HEK293 (cell line): ENCODE measurements around the gene DAAM1.

Experiments
- CTCF ChIA-PET: fragments of 350-600 bp; formaldehyde crosslinking; extraction: SDS; loops from one replicate; lab custom pipeline; 2021; ENCODE audit warnings: antibody characterized with exemption; lab: Yijun Ruan, JAX
- POLR2A ChIA-PET: fragments of 300-600 bp; formaldehyde crosslinking; extraction: SDS; loops from one replicate; lab custom pipeline; 2020; ENCODE audit warnings: antibody characterized with exemption, inconsistent platforms; lab: Yijun Ruan, JAX
- H3K27ac ChIP-seq: fragments of 200-500 bp; sonication (Bioruptor generic); 2 replicates; pipeline ENCODE4 v1.5.1; 2014; ENCODE audit warnings: low read depth, low read length, control low read depth, inconsistent platforms; ENCODE audit errors: extremely low read depth
- H3K36me3 ChIP-seq, 2 experiments: fragments of 200-500 bp in 1 of 2; sonication (Bioruptor generic) in 1 of 2; 1 replicate in 1 of 2; 2 replicates in 1 of 2; pipeline ENCODE4 v1.5.1; 2014 to 2017; ENCODE audit warnings: inconsistent platforms in 2 of 2, low read length in 2 of 2; ENCODE audit not compliant: control insufficient read depth in 2 of 2, insufficient read depth in 1 of 2
- H3K4me1 ChIP-seq: fragments of 200-500 bp; sonication (Bioruptor generic); 2 replicates; pipeline ENCODE4 v1.5.1; 2014; ENCODE audit warnings: mild to moderate bottlenecking, low read length, inconsistent platforms; ENCODE audit not compliant: control insufficient read depth, insufficient read depth
- H3K4me3 ChIP-seq: 2 replicates; pipeline ENCODE4 v1.5.1; 2011; ENCODE audit warnings: low read depth, mild to moderate bottlenecking, control low read depth, low read length, moderate library complexity
- H3K9me3 ChIP-seq: fragments of 200-500 bp; sonication (Bioruptor generic); 2 replicates; pipeline ENCODE4 v1.5.1; 2014; ENCODE audit warnings: low read depth, low read length, inconsistent platforms; ENCODE audit not compliant: control insufficient read depth, insufficient read depth
- BCL11A ChIP-seq: fragments of 450-650 bp; formaldehyde crosslinking; IDR thresholded peaks from 2 replicates; pipeline ENCODE4 v1.5.1; 2016; ENCODE audit warnings: low read depth, missing biosample characterization, missing genetic modification characterization
- HOXC10 ChIP-seq: sonication (generic); formaldehyde crosslinking; IDR thresholded peaks from 2 replicates; pipeline ENCODE4 v1.8.1; 2023; ENCODE audit warnings: mild to moderate bottlenecking, missing genetic modification reagents
- KLF9 ChIP-seq: fragments of 450-650 bp; formaldehyde crosslinking; IDR thresholded peaks from 2 replicates; pipeline ENCODE4 v1.5.1; 2016; ENCODE audit warnings: missing biosample characterization, missing genetic modification characterization, low read depth
- SETDB1 ChIP-seq: IDR thresholded peaks from one replicate; pipeline ENCODE4 v1.6.1; 2017; ENCODE audit warnings: mild to moderate bottlenecking, low read length, moderate library complexity, mixed read lengths; ENCODE audit not compliant: insufficient read length
- SP7 ChIP-seq: fragments of 450-650 bp; formaldehyde crosslinking; IDR thresholded peaks from 2 replicates; pipeline ENCODE4 v1.5.1; 2016; ENCODE audit warnings: missing biosample characterization, missing genetic modification characterization
- ZBTB44 ChIP-seq: fragments of 450-650 bp; IDR thresholded peaks from 2 replicates; pipeline ENCODE4 v1.5.1; 2018; ENCODE audit warnings: missing biosample characterization, mild to moderate bottlenecking, missing genetic modification characterization
- ZIC2 ChIP-seq: fragments of 450-650 bp; formaldehyde crosslinking; IDR thresholded peaks from 2 replicates; pipeline ENCODE4 v1.5.1; 2016; ENCODE audit warnings: missing biosample characterization, missing genetic modification characterization
- ZNF239 ChIP-seq: fragments of 450-650 bp; formaldehyde crosslinking; IDR thresholded peaks from 2 replicates; pipeline ENCODE4 v1.5.1; 2016; ENCODE audit warnings: missing biosample characterization, missing genetic modification characterization
- ZNF529 ChIP-seq: fragments of 450-650 bp; formaldehyde crosslinking; IDR thresholded peaks from 2 replicates; pipeline ENCODE4 v1.5.1; 2017; ENCODE audit warnings: missing genetic modification characterization, missing biosample characterization; ENCODE audit not compliant: insufficient replicate concordance
- ZNF548 ChIP-seq: fragments of 450-650 bp; formaldehyde crosslinking; IDR thresholded peaks from 2 replicates; pipeline ENCODE4 v1.5.1; 2016; ENCODE audit warnings: missing biosample characterization, missing genetic modification characterization
- ZNF658 ChIP-seq: fragments of 450-650 bp; formaldehyde crosslinking; IDR thresholded peaks from 2 replicates; pipeline ENCODE4; 2016; ENCODE audit warnings: missing biosample characterization, missing genetic modification characterization
- ZNF701 ChIP-seq: fragments of 450-650 bp; formaldehyde crosslinking; IDR thresholded peaks from 2 replicates; pipeline ENCODE4 v1.5.1; 2016; ENCODE audit warnings: missing biosample characterization, missing genetic modification characterization
- ZNF76 ChIP-seq: fragments of 450-650 bp; formaldehyde crosslinking; IDR thresholded peaks from 2 replicates; pipeline ENCODE4; 2016; ENCODE audit warnings: low read depth, missing biosample characterization, missing genetic modification characterization, borderline replicate concordance
- ZNF776 ChIP-seq: fragments of 450-650 bp; formaldehyde crosslinking; IDR thresholded peaks from 2 replicates; pipeline ENCODE4 v1.5.0; 2017; ENCODE audit warnings: missing biosample characterization, missing genetic modification characterization, borderline replicate concordance
- ZNF837 ChIP-seq: fragments of 450-650 bp; formaldehyde crosslinking; IDR thresholded peaks from 2 replicates; pipeline ENCODE4 v1.5.1; 2016; ENCODE audit warnings: missing biosample characterization, missing genetic modification characterization
- TF ChIP-seq, protein P1 (sequence below): fragments of 450-650 bp; formaldehyde crosslinking; IDR thresholded peaks from 2 replicates; pipeline ENCODE4 v1.5.0; 2017; ENCODE audit warnings: missing biosample characterization, missing genetic modification characterization, borderline replicate concordance
- TF ChIP-seq, protein P2 (sequence below): fragments of 450-650 bp; formaldehyde crosslinking; IDR thresholded peaks from 2 replicates; pipeline ENCODE4 v1.5.1; 2017; ENCODE audit warnings: missing biosample characterization, missing genetic modification characterization

DAAM1 gene

GRCh38 chr14:59376686-59377085 is 188.2 kb downstream of the DAAM1 start:
- no peak overlapping the region for H3K27ac ChIP-seq
- POLR2A ChIA-PET, result no interaction called here
- peaks cover 2% of the 10 kb centered on the region; the same call in 1 of the 2 replicates for H3K4me1 ChIP-seq
- no peak for TF ChIP-seq ZNF776
- no peak for TF ChIP-seq ZNF76 (tag by site-specific recombination)
- no peak for TF ChIP-seq ZIC2 (tag by site-specific recombination)
- TF ChIP-seq HOXC10 (CRISPR knock-in tag), result no peak
- TF ChIP-seq BCL11A (tag by site-specific recombination), result no peak
- H3K9me3 ChIP-seq, result no peaks in the 10 kb centered on the region
- H3K4me3 ChIP-seq, result no peak overlapping the region
- H3K36me3 ChIP-seq, result no peaks in the 10 kb centered on the region
- CTCF ChIA-PET, result no interaction called here

DNA sequence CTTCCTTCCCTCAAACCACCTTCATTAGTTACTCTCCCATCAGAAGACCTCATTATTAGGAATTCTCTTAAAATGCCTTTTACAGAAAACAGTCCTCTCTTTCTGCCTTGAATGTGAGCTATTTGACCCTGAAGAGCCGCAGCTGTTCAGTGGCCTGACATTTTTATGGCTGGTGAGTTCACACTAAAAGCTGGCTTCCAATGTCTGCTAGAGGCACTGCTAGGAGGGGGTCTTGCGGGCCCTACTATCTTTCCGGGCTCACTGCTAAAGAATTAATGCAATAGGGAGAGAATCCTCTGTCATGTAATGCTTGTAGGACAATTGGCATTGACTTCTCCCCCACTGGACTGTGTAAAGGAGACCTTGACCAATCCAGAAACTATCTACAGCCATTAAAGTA is 189.0 kb downstream of the DAAM1 start:
- ChIA-PET POLR2A (no interaction called here), CTCF (interaction anchor here (1.1 kb wide), 1 partner anchor 200 kb away, joined by 4 read pairs; no protein-coding TSS in a partner anchor)
- Histone ChIP-seq H3K9me3 (no peaks in the 10 kb centered on the region), H3K36me3 (no peaks in the 10 kb centered on the region), H3K27ac (no peak overlapping the region), H3K4me1 (peaks cover 2% of the 10 kb centered on the region; the same call in 1 of the 2 replicates), H3K4me3 (no peak overlapping the region)
- TF ChIP-seq ZNF701 (tag by site-specific recombination) (no peak), SETDB1 (no peak), ZNF239 (tag by site-specific recombination) (no peak), ZBTB44 (tag by site-specific recombination) (no peak), ZNF658 (no peak), ZNF529 (no peak), ZNF837 (no peak), SP7 (tag by site-specific recombination) (no peak), ZNF548 (tag by site-specific recombination) (no peak), KLF9 (tag by site-specific recombination) (no peak)
- TF ChIP-seq, protein P1, sequence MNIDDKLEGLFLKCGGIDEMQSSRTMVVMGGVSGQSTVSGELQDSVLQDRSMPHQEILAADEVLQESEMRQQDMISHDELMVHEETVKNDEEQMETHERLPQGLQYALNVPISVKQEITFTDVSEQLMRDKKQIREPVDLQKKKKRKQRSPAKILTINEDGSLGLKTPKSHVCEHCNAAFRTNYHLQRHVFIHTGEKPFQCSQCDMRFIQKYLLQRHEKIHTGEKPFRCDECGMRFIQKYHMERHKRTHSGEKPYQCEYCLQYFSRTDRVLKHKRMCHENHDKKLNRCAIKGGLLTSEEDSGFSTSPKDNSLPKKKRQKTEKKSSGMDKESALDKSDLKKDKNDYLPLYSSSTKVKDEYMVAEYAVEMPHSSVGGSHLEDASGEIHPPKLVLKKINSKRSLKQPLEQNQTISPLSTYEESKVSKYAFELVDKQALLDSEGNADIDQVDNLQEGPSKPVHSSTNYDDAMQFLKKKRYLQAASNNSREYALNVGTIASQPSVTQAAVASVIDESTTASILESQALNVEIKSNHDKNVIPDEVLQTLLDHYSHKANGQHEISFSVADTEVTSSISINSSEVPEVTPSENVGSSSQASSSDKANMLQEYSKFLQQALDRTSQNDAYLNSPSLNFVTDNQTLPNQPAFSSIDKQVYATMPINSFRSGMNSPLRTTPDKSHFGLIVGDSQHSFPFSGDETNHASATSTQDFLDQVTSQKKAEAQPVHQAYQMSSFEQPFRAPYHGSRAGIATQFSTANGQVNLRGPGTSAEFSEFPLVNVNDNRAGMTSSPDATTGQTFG (tag by site-specific recombination), result no peak
- TF ChIP-seq, protein P2, sequence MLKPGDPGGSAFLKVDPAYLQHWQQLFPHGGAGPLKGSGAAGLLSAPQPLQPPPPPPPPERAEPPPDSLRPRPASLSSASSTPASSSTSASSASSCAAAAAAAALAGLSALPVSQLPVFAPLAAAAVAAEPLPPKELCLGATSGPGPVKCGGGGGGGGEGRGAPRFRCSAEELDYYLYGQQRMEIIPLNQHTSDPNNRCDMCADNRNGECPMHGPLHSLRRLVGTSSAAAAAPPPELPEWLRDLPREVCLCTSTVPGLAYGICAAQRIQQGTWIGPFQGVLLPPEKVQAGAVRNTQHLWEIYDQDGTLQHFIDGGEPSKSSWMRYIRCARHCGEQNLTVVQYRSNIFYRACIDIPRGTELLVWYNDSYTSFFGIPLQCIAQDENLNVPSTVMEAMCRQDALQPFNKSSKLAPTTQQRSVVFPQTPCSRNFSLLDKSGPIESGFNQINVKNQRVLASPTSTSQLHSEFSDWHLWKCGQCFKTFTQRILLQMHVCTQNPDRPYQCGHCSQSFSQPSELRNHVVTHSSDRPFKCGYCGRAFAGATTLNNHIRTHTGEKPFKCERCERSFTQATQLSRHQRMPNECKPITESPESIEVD (tag by site-specific recombination), result no peak
